Body of pancreas (tissue), 4 donors: ENCODE data around the gene LTV1.

Source experiments
- POLR2A ChIP-seq, 3 donors: fragments of 450-650 bp; IDR thresholded peaks; one replicate each; pipeline ENCODE4 v1.6.1; 2016; ENCODE audit warnings: antibody characterized with exemption in 3 of 3, mild to moderate bottlenecking in 2 of 3
- TF ChIP-seq, protein P1 (sequence below), 7 experiments: fragments of 450-650 bp in 4 of 7; fragments of 200-600 bp in 3 of 7; sonication (generic) in 3 of 7; IDR thresholded peaks; one replicate each; pipeline ENCODE4 v1.5.1; 2016 to 2019; ENCODE audit warnings: antibody characterized with exemption in 7 of 7

DNA sequence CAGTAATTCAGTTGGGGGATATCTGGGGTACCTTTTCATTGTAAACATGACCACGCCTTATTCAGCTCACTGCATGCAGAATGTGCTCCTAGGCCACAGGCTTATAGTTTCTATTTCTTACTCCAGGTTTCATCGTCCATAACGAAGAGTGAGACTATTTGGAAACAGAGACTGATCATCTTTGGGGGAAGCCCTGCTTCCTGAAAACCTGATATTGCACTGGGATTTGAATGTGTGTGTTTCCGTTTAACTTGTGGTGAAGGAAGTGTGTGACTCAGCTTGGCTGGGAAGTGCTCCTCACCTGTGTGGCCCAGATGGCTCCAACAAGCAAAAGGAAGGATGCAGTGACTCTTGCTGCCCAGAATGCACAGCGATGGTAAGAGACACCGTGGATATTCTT is 19.6 kb upstream of the LTV1 start:
- TF ChIP-seq, protein P1, sequence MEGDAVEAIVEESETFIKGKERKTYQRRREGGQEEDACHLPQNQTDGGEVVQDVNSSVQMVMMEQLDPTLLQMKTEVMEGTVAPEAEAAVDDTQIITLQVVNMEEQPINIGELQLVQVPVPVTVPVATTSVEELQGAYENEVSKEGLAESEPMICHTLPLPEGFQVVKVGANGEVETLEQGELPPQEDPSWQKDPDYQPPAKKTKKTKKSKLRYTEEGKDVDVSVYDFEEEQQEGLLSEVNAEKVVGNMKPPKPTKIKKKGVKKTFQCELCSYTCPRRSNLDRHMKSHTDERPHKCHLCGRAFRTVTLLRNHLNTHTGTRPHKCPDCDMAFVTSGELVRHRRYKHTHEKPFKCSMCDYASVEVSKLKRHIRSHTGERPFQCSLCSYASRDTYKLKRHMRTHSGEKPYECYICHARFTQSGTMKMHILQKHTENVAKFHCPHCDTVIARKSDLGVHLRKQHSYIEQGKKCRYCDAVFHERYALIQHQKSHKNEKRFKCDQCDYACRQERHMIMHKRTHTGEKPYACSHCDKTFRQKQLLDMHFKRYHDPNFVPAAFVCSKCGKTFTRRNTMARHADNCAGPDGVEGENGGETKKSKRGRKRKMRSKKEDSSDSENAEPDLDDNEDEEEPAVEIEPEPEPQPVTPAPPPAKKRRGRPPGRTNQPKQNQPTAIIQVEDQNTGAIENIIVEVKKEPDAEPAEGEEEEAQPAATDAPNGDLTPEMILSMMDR (IDR thresholded peaks at IDR 0.05), result no peak
- TF ChIP-seq POLR2A (IDR thresholded peaks at IDR 0.05), result no peak
